OCI-LY7 (cell line): ENCODE data around the gene IGLL5. TPM values are rescaled to one million over a fixed set of nuclear protein-coding genes. Genes with fewer than 3 reads are reported as not detected.

Experiments
- BruUV-seq: library from RNA; stranded (reverse); fragments of 400-500 nt; replicated peaks from 2 replicates; lab custom pipeline; 2021; lab: Mats Ljungman, UMichigan
- CTCF ChIA-PET: fragments of 300-600 bp; sonication (Branson Sonifier 250); formaldehyde crosslinking; loops from one replicate; lab custom pipeline; 2022; ENCODE audit warnings: antibody characterized with exemption; ENCODE audit not compliant: unreplicated experiment; lab: Charles Lee
- POLR2A ChIA-PET: fragments of 300-600 bp; sonication (Branson Sonifier 250); formaldehyde crosslinking; loops from one replicate; lab custom pipeline; 2022; ENCODE audit warnings: antibody characterized with exemption; lab: Charles Lee
- DNase-seq: peaks from one replicate; pipeline ENCODE4 v3.0.0-alpha.2; 2015; ENCODE audit warnings: low spot score
- H2AFZ ChIP-seq: fragments of 200-600 bp; sonication (generic), shearing (Covaris generic); 2 replicates; pipeline ENCODE4 v1.6.1; 2014; ENCODE audit warnings: mild to moderate bottlenecking, antibody characterized with exemption, low read length, moderate library complexity
- H3K27ac ChIP-seq: fragments of 200-600 bp; sonication (generic); 2 replicates; pipeline ENCODE4 v1.5.1; 2014; ENCODE audit warnings: mixed run types, low read depth, mild to moderate bottlenecking, moderate library complexity, low read length, inconsistent platforms; ENCODE audit not compliant: poor library complexity, severe bottlenecking
- H3K36me3 ChIP-seq: fragments of 200-600 bp; sonication (generic); 2 replicates; pipeline ENCODE4 v1.6.1; 2014; ENCODE audit warnings: mild to moderate bottlenecking, antibody characterized with exemption, low read length, moderate library complexity, mixed read lengths; ENCODE audit not compliant: insufficient read depth
- H3K4me1 ChIP-seq: fragments of 200-600 bp; sonication (generic); 2 replicates; pipeline ENCODE4 v1.5.1; 2014; ENCODE audit warnings: mild to moderate bottlenecking, low read length; ENCODE audit not compliant: insufficient read depth, poor library complexity, severe bottlenecking
- H3K4me2 ChIP-seq: fragments of 200-600 bp; sonication (generic); 2 replicates; pipeline ENCODE4 v1.6.1; 2014; ENCODE audit warnings: mild to moderate bottlenecking, low read length
- H3K4me3 ChIP-seq: fragments of 200-600 bp; sonication (generic); 2 replicates; pipeline ENCODE4 v1.5.1; 2014; ENCODE audit warnings: mild to moderate bottlenecking, low read depth, low read length; ENCODE audit not compliant: poor library complexity, severe bottlenecking
- H3K79me2 ChIP-seq: fragments of 200-600 bp; sonication (generic); 2 replicates; pipeline ENCODE4 v1.6.1; 2016; ENCODE audit warnings: low read depth, mild to moderate bottlenecking, low read length, moderate library complexity, mixed read lengths; ENCODE audit not compliant: insufficient read depth
- H3K9me2 ChIP-seq: fragments of 200-600 bp; sonication (generic); 2 replicates; pipeline ENCODE4 v1.6.1; 2016; ENCODE audit warnings: mild to moderate bottlenecking, low read length, mixed read lengths; ENCODE audit not compliant: insufficient read depth
- H3K9me3 ChIP-seq: fragments of 200-600 bp; sonication (generic); 2 replicates; pipeline ENCODE4 v1.6.1; 2014; ENCODE audit warnings: mild to moderate bottlenecking, mixed run types, low read length, mixed read lengths
- H4K20me1 ChIP-seq: fragments of 200-600 bp; sonication (generic); 2 replicates; pipeline ENCODE4 v1.6.1; 2014; ENCODE audit warnings: mild to moderate bottlenecking, antibody characterized with exemption, low read length, moderate library complexity, mixed read lengths; ENCODE audit not compliant: insufficient read depth
- EZH2phosphoT487 ChIP-seq: fragments of 200-600 bp; sonication (generic); IDR thresholded peaks from 2 replicates; pipeline ENCODE4 v1.6.1; 2018; ENCODE audit warnings: low read depth, borderline replicate concordance, mild to moderate bottlenecking, mixed run types, antibody characterized with exemption, low read length, moderate library complexity, mixed read lengths
- intact Hi-C: fragments of 100-400 bp; cut with micrococcal nuclease; formaldehyde crosslinking; loops from one replicate; pipeline ENCODE4 v1.10.0; 2022; ENCODE audit not compliant: unreplicated experiment
- total RNA-seq, 2 experiments: library from RNA; depleted of rRNA in 1 of 2; stranded (reverse); fragments of >200 nt in 1 of 2; shearing (Covaris generic) in 1 of 2; gene quantifications; 2 replicates each; pipeline ENCODE4 v1.2.3, GENCODE V29; 2014 to 2022
- TF ChIP-seq, protein P1 (sequence below): fragments of 200-600 bp; sonication (generic); conservative IDR thresholded peaks from 2 replicates; pipeline ENCODE4 v1.5.1; 2014; ENCODE audit warnings: mild to moderate bottlenecking, antibody characterized with exemption, low read length, moderate library complexity, mixed read lengths

IGLL5 gene
- total RNA-seq, 2 experiments from 2014 or later, result 219 to 364 TPM

DNA sequence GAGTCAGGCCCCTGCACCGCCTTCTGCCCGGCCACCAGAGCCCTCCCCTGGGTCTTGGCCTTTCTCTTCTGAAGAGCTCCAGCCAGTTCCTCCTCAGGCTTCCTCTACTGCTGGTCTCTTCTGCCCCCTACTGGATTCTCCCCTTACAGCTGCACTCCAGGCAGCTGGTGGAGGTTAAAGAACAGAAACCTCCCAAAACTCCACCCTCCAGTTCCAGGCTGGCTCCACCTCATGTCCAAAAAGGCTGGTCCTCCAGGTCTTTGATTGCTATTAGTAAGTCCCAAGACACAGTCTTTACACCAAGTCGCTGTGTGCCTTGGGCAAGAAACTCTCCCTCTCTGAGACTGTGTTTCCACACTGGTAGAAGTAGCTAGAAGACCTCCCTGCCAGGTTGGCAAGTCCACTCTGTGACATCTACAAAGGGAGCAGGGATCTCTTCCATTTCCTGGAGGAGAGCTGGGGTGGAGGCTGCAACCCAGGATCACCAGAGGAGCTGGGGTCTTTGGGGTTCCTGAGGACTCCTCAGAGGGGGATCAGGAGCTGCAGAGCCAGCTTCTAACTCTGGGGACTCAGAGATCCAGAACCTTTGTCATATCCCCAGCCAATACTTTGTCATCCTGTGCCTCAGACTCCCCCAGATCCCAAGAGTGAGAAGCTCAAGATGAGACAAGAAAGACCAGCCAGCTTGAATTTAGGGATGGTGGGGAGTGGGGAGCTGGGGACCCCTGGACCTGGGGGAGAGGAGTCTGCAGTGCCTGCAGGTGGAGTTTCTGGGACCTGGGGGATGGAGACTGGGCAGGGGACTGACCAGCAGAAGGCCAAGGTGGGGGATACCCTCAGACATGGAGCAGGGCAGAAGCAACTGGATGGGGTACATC is 3.4 kb upstream of the IGLL5 start:
- BruUV-seq, result no TSS peak
- H3K4me1 ChIP-seq, result peaks cover 87% of the 10 kb centered on the region
- POLR2A ChIA-PET, result interaction anchor here (0.7 to 11.4 kb wide), 13 partner anchors 13 to 254 kb away, joined by 3 to 308 read pairs (median 4); no protein-coding TSS in a partner anchor

DNA sequence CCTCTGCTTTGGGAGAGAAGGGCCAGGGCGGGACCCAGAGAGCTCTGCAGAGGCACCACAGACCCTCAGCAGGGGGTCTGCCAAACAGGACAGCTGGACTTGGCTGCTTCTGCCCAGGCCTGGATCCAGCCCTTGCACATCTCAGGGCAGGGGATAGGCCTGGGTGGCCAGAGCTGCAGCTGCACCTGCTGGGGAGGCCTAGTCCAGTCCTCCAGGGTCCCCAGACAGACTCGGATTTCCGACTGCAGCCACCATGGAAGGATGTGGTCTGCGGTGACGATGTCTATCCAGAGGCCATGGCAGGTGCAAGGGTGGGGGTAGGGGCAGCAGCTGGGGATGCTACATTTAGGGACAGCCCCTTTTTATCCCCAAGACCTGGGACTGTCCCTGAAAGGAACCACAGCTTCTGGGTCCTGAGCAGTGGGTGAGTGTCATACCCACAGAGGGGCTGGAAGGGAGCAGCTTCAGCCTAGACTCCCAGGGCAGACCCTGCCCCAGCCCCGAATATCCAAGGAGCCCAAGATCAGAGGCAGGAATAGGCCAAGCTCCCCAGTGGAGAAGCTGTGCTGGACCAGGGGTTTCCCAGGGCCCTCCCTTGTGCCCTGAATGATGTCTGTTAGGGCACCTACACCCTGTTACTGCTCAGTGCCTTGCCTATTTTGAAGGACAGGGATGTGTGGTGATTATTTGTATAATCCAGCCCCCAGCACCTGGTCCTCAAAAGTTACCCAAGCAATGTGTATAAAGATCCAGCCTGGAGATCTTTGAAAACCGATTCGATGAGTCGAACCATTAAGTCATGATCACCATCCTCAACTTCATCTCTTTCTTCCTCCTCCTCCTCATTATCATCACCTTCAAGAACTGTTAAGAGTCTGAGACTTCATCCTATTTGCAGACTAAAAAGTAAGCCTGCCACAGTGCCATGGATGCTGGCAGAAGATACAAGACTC is 2.5 kb upstream of the IGLL5 start:
- Histone ChIP-seq H3K4me1 (peaks cover 78% of the 10 kb centered on the region), H3K27ac (peak overlapping the region; percentile 35), H4K20me1 (no peaks in the 10 kb centered on the region), H3K4me3 (peak overlapping the region; percentile 34), H2AFZ (no peak overlapping the region), H3K36me3 (peaks cover 25% of the 10 kb centered on the region), H3K4me2 (peak overlapping the region; percentile 77), H3K9me2 (no peaks in the 10 kb centered on the region), H3K9me3 (no peaks in the 10 kb centered on the region), H3K79me2 (peaks cover 37% of the 10 kb centered on the region)
- no peak for TF ChIP-seq EZH2phosphoT487
- TF ChIP-seq, protein P1, sequence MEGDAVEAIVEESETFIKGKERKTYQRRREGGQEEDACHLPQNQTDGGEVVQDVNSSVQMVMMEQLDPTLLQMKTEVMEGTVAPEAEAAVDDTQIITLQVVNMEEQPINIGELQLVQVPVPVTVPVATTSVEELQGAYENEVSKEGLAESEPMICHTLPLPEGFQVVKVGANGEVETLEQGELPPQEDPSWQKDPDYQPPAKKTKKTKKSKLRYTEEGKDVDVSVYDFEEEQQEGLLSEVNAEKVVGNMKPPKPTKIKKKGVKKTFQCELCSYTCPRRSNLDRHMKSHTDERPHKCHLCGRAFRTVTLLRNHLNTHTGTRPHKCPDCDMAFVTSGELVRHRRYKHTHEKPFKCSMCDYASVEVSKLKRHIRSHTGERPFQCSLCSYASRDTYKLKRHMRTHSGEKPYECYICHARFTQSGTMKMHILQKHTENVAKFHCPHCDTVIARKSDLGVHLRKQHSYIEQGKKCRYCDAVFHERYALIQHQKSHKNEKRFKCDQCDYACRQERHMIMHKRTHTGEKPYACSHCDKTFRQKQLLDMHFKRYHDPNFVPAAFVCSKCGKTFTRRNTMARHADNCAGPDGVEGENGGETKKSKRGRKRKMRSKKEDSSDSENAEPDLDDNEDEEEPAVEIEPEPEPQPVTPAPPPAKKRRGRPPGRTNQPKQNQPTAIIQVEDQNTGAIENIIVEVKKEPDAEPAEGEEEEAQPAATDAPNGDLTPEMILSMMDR, result no peak
- intact Hi-C loops, result loop anchor here (1.0 to 10.0 kb wide), 13 partner anchors 20 to 720 kb away; no protein-coding TSS in a partner anchor
- ChIA-PET CTCF (interaction anchor here (0.6 to 3.5 kb wide), 20 partner anchors 11 to 165 kb away, joined by 3 to 41 read pairs (median 6); no protein-coding TSS in a partner anchor), POLR2A (interaction anchor here (0.8 to 11.4 kb wide), 9 partner anchors 20 to 253 kb away, joined by 3 to 308 read pairs (median 10); no protein-coding TSS in a partner anchor)
- DNase-seq, result peak; percentile 97
- BruUV-seq, result no TSS peak

More for the DNA sequence above, 3.4 kb upstream of the IGLL5 start:
- Histone ChIP-seq H3K27ac (peak overlapping the region; percentile 5), H3K4me2 (peak overlapping the region; percentile 77), H3K36me3 (peaks cover 15% of the 10 kb centered on the region), H3K9me2 (no peaks in the 10 kb centered on the region), H2AFZ (no peak overlapping the region), H4K20me1 (no peaks in the 10 kb centered on the region), H3K4me3 (peak overlapping the region; percentile 15), H3K79me2 (peaks cover 28% of the 10 kb centered on the region), H3K9me3 (no peaks in the 10 kb centered on the region)
- TF ChIP-seq EZH2phosphoT487, result no peak
- TF ChIP-seq, protein P1, result peak; percentile 94
- CTCF ChIA-PET, result interaction anchor here (0.6 to 3.5 kb wide), 27 partner anchors 10 to 180 kb away, joined by 3 to 41 read pairs (median 5); no protein-coding TSS in a partner anchor
- intact Hi-C loops, result loop anchor here (1.0 to 10.0 kb wide), 11 partner anchors 29 to 719 kb away; no protein-coding TSS in a partner anchor
- DNase-seq, result peak; percentile 90
